ENCODE measurements around the gene METTL25. TPM values are rescaled to one million over a fixed set of nuclear protein-coding genes. Genes with fewer than 3 reads are reported as not detected.

The METTL25 gene
- polyA plus RNA-seq, 1 of the 3 experiments (the other 2 are of a cell fraction) = 3.0 TPM

DNA sequence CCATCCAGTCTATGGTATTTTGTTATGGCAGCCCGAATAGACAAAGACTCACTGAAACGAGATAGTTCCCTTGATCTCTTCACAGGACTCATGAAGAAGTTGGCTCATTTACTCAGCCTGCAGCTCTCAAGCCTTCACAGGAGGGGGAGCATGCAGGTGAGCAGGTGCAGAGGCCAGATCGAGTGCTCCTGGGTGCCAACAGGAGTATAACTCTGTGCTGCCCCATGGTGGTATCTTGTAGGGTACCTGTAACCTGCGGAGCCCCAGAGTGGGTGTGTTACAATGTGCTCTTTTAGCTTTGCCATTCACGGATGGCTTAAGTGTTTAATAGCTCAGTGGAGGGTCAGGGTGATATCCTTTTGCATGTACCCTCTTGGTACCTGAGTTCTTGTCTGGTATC, 159.5 kb downstream of the METTL25 start (continued):
- TF ChIP-seq ELF1 (IDR thresholded peaks at IDR 0.05) = no peak
- TF ChIP-seq FOSL2 (IDR thresholded peaks at IDR 0.05; ENCODE audit: borderline replicate concordance, low read depth) = no peak
- no peak for TF ChIP-seq GATA2 (CRISPR knock-in tag; IDR thresholded peaks at IDR 0.05)

DNA sequence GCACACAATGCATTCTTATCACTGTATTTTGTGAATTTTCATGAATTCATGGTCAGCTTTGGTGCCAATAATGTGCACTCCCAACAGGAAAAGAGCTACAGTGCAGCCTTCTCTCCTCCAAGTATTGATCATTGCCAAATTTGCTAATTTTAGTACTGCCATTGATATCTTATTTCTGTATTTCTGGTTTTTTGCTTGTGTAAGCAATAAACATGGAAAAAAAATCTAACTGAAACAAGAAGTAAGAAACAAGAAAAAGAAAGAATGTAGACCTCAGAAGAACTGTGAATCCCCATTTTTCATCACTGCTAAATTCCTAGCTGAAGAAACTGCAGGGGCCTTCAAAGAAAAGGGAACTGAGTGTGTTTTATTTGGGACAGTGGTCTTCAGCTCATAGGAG, 161.2 kb downstream of the METTL25 start:
- Histone ChIP-seq H3K9me2 (no peaks in the 10 kb centered on the region), H3K27ac (ENCODE audit: low read depth in 2 of 2, low read length in 1 of 2) (no peak overlapping the region), H3K9ac (no peak overlapping the region), H3K36me3 (replicated peaks in 1 of 2; ENCODE audit: control insufficient read depth in 1 of 2, insufficient read depth in 2 of 2, low read length in 1 of 2) (no peaks in the 10 kb centered on the region), H3K4me1 (ENCODE audit: control insufficient read depth in 1 of 2, insufficient read depth in 2 of 2, low read depth in 1 of 2, low read length in 1 of 2) (no peaks in the 10 kb centered on the region), H3K9me3 (no peaks in the 10 kb centered on the region), H3K4me2 (no peak overlapping the region), H3K27me3 (ENCODE audit: insufficient read depth) (no peaks in the 10 kb centered on the region), H4K20me1 (ENCODE audit: insufficient read depth) (no peaks in the 10 kb centered on the region), H3F3A (replicated peaks; ENCODE audit: insufficient read depth) (no peaks in the 10 kb centered on the region), H3K79me2 (ENCODE audit: insufficient read depth) (no peaks in the 10 kb centered on the region), H2AFZ (ENCODE audit: low read depth) (no peak overlapping the region), H3K4me3 (ENCODE audit: low read depth in 2 of 2, low read length in 1 of 2) (no peak overlapping the region)
- TF ChIP-seq RFX5 (IDR thresholded peaks at IDR 0.05; ENCODE audit: low read length) (no peak), ELF1 (IDR thresholded peaks at IDR 0.05) (no peak), RAD21 (IDR thresholded peaks at IDR 0.05; ENCODE audit: low read length) (no peak), SIN3A (IDR thresholded peaks at IDR 0.05; ENCODE audit: borderline replicate concordance, low read depth, low read length) (no peak), YY1 (IDR thresholded peaks at IDR 0.05; ENCODE audit: low read depth) (no peak), TEAD4 (IDR thresholded peaks at IDR 0.05; ENCODE audit: borderline replicate concordance, insufficient read depth) (no peak)
- TF ChIP-seq, protein P1, sequence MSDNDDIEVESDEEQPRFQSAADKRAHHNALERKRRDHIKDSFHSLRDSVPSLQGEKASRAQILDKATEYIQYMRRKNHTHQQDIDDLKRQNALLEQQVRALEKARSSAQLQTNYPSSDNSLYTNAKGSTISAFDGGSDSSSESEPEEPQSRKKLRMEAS (IDR thresholded peaks at IDR 0.05; ENCODE audit: low read depth) = no peak
- TF ChIP-seq, protein P2, sequence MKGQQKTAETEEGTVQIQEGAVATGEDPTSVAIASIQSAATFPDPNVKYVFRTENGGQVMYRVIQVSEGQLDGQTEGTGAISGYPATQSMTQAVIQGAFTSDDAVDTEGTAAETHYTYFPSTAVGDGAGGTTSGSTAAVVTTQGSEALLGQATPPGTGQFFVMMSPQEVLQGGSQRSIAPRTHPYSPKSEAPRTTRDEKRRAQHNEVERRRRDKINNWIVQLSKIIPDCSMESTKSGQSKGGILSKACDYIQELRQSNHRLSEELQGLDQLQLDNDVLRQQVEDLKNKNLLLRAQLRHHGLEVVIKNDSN (IDR thresholded peaks at IDR 0.05; ENCODE audit: borderline replicate concordance, low read depth) = no peak
- CTCF ChIA-PET = interaction anchor here (2.3 kb wide), 1 partner anchor 8 kb away, joined by 8 read pairs; no protein-coding TSS in a partner anchor
- POLR2A ChIA-PET = no interaction called here
- DNase-seq = no peak

DNA sequence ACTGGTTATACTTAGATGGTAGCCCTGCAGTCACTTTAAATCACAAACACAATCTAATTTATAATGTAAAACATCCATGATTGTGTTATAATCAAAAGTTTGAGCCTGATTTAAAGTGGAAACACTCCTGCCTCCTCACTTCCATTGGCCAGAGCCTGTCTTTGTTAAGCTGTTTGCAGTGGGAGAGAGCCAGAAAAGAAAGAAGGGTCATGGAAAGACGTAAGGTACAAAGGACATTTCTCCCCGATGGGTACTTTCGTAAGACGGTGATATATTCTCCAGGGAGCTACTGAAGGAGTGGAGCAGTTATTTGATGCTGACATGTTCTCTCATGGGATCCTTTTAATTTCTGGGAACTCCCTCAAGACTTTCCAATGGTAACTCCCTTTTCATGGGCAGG, 164.0 kb downstream of the METTL25 start:
- WGBS (ENCODE audit: low lambda C conversion rate) = 97% methylated on average over 4 of the region's 4 CpGs

More for the DNA sequence above, 164.0 kb downstream of the METTL25 start:
- Histone ChIP-seq H3K9me3 (no peaks in the 10 kb centered on the region), H3K4me1 (ENCODE audit: control insufficient read depth in 1 of 2, insufficient read depth in 2 of 2, low read depth in 1 of 2, low read length in 1 of 2) (no peaks in the 10 kb centered on the region), H3F3A (replicated peaks; ENCODE audit: insufficient read depth) (no peaks in the 10 kb centered on the region), H3K36me3 (replicated peaks in 1 of 2; ENCODE audit: control insufficient read depth in 1 of 2, insufficient read depth in 2 of 2, low read length in 1 of 2) (no peaks in the 10 kb centered on the region), H3K27me3 (ENCODE audit: insufficient read depth) (no peaks in the 10 kb centered on the region), H3K4me2 (no peak overlapping the region), H3K79me2 (ENCODE audit: insufficient read depth) (no peaks in the 10 kb centered on the region), H4K20me1 (ENCODE audit: insufficient read depth) (no peaks in the 10 kb centered on the region), H3K9ac (no peak overlapping the region), H3K9me2 (no peaks in the 10 kb centered on the region), H3K27ac (ENCODE audit: low read depth in 2 of 2, low read length in 1 of 2) (no peak overlapping the region), H2AFZ (ENCODE audit: low read depth) (no peak overlapping the region), H3K4me3 (ENCODE audit: low read depth in 2 of 2, low read length in 1 of 2) (no peak overlapping the region)
- POLR2A ChIA-PET = no interaction called here
- no peak for DNase-seq
- TF ChIP-seq, protein P1 (IDR thresholded peaks at IDR 0.05; ENCODE audit: low read depth) = no peak
- TF ChIP-seq CHD2 (IDR thresholded peaks at IDR 0.05; ENCODE audit: low read length, partially characterized antibody) (no peak), MEF2A (IDR thresholded peaks at IDR 0.05; ENCODE audit: borderline replicate concordance, low read depth) (no peak), ELF1 (IDR thresholded peaks at IDR 0.05) (no peak), RCOR1 (IDR thresholded peaks at IDR 0.05; ENCODE audit: low read length) (no peak), FOSL2 (IDR thresholded peaks at IDR 0.05; ENCODE audit: borderline replicate concordance, low read depth) (no peak), RXRA (IDR thresholded peaks at IDR 0.05; ENCODE audit: borderline replicate concordance, low read depth) (no peak), FOXM1 (IDR thresholded peaks at IDR 0.05; ENCODE audit: low read depth) (no peak)
- CTCF ChIA-PET = no interaction called here

Measured in SK-N-SH (cell line).